WTC11 (cell line): ENCODE measurements around the gene ZNF584. TPM values are rescaled to one million over a fixed set of nuclear protein-coding genes. Genes with fewer than 3 reads are reported as not detected.

Experiments
- ATAC-seq: fragments of 200-7000 bp; cut with Tn5 transposase; 2 replicates; pipeline ENCODE4 v1.10.0; 2021; ENCODE audit warnings: mild to moderate bottlenecking, moderate library complexity
- CTCF ChIA-PET: fragments of 300-600 bp; sonication (Branson Sonifier 250); formaldehyde crosslinking; loops from one replicate; lab custom pipeline; 2021; ENCODE audit warnings: antibody characterized with exemption; lab: Charles Lee
- POLR2A ChIA-PET: fragments of 350-600 bp; sonication (Branson Sonifier 250); formaldehyde crosslinking; loops from one replicate; lab custom pipeline; 2021; ENCODE audit warnings: antibody characterized with exemption; lab: Charles Lee
- DNase-seq: peaks from one replicate; pipeline ENCODE4 v3.0.0; 2021; ENCODE audit warnings: low spot score
- H3K27ac Mint-ChIP-seq: 2 replicates; pipeline ENCODE4 v1.8.0; 2021; ENCODE audit warnings: mixed read lengths
- H3K27me3 Mint-ChIP-seq: 2 replicates; pipeline ENCODE4 v1.8.0; 2021; ENCODE audit warnings: low read depth, mild to moderate bottlenecking, moderate library complexity, mixed read lengths
- H3K36me3 Mint-ChIP-seq: 2 replicates; pipeline ENCODE4 v1.8.0; 2021; ENCODE audit warnings: mixed read lengths
- H3K4me1 Mint-ChIP-seq: 2 replicates; pipeline ENCODE4 v1.8.0; 2022; ENCODE audit warnings: mixed read lengths
- H3K4me3 Mint-ChIP-seq: 2 replicates; pipeline ENCODE4 v1.8.0; 2021; ENCODE audit warnings: mild to moderate bottlenecking, moderate library complexity, mixed read lengths
- H3K9me3 Mint-ChIP-seq: 2 replicates; pipeline ENCODE4 v1.8.0; 2021; ENCODE audit warnings: mixed read lengths
- ATF2 ChIP-seq: sonication (generic); formaldehyde crosslinking; IDR thresholded peaks from 2 replicates; pipeline ENCODE4 v1.8.1; 2022; ENCODE audit warnings: low read depth, missing genetic modification reagents, borderline replicate concordance
- CREM ChIP-seq: sonication (generic); formaldehyde crosslinking; IDR thresholded peaks from 2 replicates; pipeline ENCODE4 v1.8.1; 2022; ENCODE audit warnings: mild to moderate bottlenecking, missing genetic modification reagents, moderate library complexity
- E2F1 ChIP-seq: sonication (generic); formaldehyde crosslinking; IDR thresholded peaks from 2 replicates; pipeline ENCODE4 v1.8.0; 2022; ENCODE audit warnings: mild to moderate bottlenecking, missing genetic modification reagents
- ELF4 ChIP-seq: sonication (generic); formaldehyde crosslinking; IDR thresholded peaks from 2 replicates; pipeline ENCODE4 v1.8.1; 2022; ENCODE audit warnings: low read depth, mild to moderate bottlenecking, moderate library complexity, missing genetic modification reagents
- EMX1 ChIP-seq: fragments of 250-450 bp; sonication (Bioruptor Pico); IDR thresholded peaks from 2 replicates; pipeline ENCODE4 v1.8.0; 2021; ENCODE audit warnings: mild to moderate bottlenecking
- GTF2I ChIP-seq: fragments of 250-450 bp; sonication (Bioruptor Pico); conservative IDR thresholded peaks from 2 replicates; pipeline ENCODE4 v1.4.0; 2021; ENCODE audit warnings: mild to moderate bottlenecking
- KAT7 ChIP-seq: sonication (generic); formaldehyde crosslinking; IDR thresholded peaks from 2 replicates; pipeline ENCODE4 v1.8.1; 2023; ENCODE audit warnings: missing genetic modification reagents, mild to moderate bottlenecking, borderline replicate concordance
- NR1H2 ChIP-seq: sonication (generic); formaldehyde crosslinking; IDR thresholded peaks from 2 replicates; pipeline ENCODE4 v1.9.0; 2021; ENCODE audit warnings: mild to moderate bottlenecking, moderate library complexity, missing genetic modification reagents
- OVOL2 ChIP-seq: fragments of 250-450 bp; sonication (Bioruptor Pico); IDR thresholded peaks from 2 replicates; pipeline ENCODE4 v1.9.0; 2021; ENCODE audit warnings: mild to moderate bottlenecking, borderline replicate concordance
- RELA ChIP-seq: sonication (generic); formaldehyde crosslinking; IDR thresholded peaks from 2 replicates; pipeline ENCODE4 v1.8.1; 2022; ENCODE audit warnings: missing genetic modification reagents, mild to moderate bottlenecking, borderline replicate concordance
- SOX15 ChIP-seq: fragments of 250-450 bp; sonication (Bioruptor Pico); IDR thresholded peaks from 2 replicates; pipeline ENCODE4 v1.9.0; 2021; ENCODE audit warnings: mild to moderate bottlenecking
- STAT6 ChIP-seq: sonication (generic); formaldehyde crosslinking; conservative IDR thresholded peaks from 2 replicates; pipeline ENCODE4 v1.8.1; 2023; ENCODE audit warnings: mild to moderate bottlenecking, low read depth, missing genetic modification reagents, moderate library complexity
- TEAD1 ChIP-seq: sonication (generic); formaldehyde crosslinking; IDR thresholded peaks from 2 replicates; pipeline ENCODE4 v1.8.0; 2022; ENCODE audit warnings: mild to moderate bottlenecking, missing genetic modification reagents
- TEAD4 ChIP-seq: sonication (generic); formaldehyde crosslinking; IDR thresholded peaks from 2 replicates; pipeline ENCODE4 v1.8.0; 2022; ENCODE audit warnings: mild to moderate bottlenecking, missing genetic modification reagents
- TP53 ChIP-seq: sonication (generic); formaldehyde crosslinking; IDR thresholded peaks from 2 replicates; pipeline ENCODE4 v1.8.1; 2023; ENCODE audit warnings: mild to moderate bottlenecking, missing genetic modification reagents
- USF2 ChIP-seq: sonication (generic); formaldehyde crosslinking; IDR thresholded peaks from 2 replicates; pipeline ENCODE4 v1.8.1; 2023; ENCODE audit warnings: mild to moderate bottlenecking, missing genetic modification reagents, moderate library complexity
- ZBTB21 ChIP-seq: sonication (generic); formaldehyde crosslinking; IDR thresholded peaks from 2 replicates; pipeline ENCODE4 v1.8.1; 2023; ENCODE audit warnings: mild to moderate bottlenecking, missing genetic modification reagents, borderline replicate concordance
- ZNF121 ChIP-seq: sonication (generic); formaldehyde crosslinking; IDR thresholded peaks from 2 replicates; pipeline ENCODE4 v1.8.0; 2023; ENCODE audit warnings: missing genetic modification reagents
- ZNF138 ChIP-seq: sonication (generic); formaldehyde crosslinking; conservative IDR thresholded peaks from 2 replicates; pipeline ENCODE4 v1.8.1; 2022; ENCODE audit warnings: mild to moderate bottlenecking, moderate library complexity, missing genetic modification reagents
- ZNF317 ChIP-seq: sonication (generic); formaldehyde crosslinking; IDR thresholded peaks from 2 replicates; pipeline ENCODE4 v1.8.1; 2023; ENCODE audit warnings: low read depth, mild to moderate bottlenecking, moderate library complexity, missing genetic modification reagents, borderline replicate concordance
- total RNA-seq: library from RNA; stranded (reverse); gene quantifications from 3 replicates; pipeline ENCODE4 v1.2.3, GENCODE V29; 2021
- TF ChIP-seq, protein P1 (sequence below): fragments of 200-600 bp; IDR thresholded peaks from 2 replicates; pipeline ENCODE4 v1.8.0; 2022; ENCODE audit warnings: antibody characterized with exemption
- TF ChIP-seq, protein P2 (sequence below): sonication (generic); formaldehyde crosslinking; IDR thresholded peaks from 2 replicates; pipeline ENCODE4 v1.8.0; 2023; ENCODE audit warnings: missing genetic modification reagents
- TF ChIP-seq, protein P3 (sequence below): fragments of 250-450 bp; sonication (Bioruptor Pico); IDR thresholded peaks from 2 replicates; pipeline ENCODE4 v1.9.0; 2021; ENCODE audit warnings: mild to moderate bottlenecking

Gene ZNF584
- total RNA-seq, 1 experiment from 2014 or later, result 6.8 TPM

GRCh38 chr19:58417071-58417470 lies 8.6 kb downstream of the ZNF584 start:
- TF ChIP-seq ELF4, result no peak
- DNase-seq (no peak), ATAC-seq (no peak)
- Mint-ChIP-seq H3K9me3 (no peaks in the 10 kb centered on the region), H3K36me3 (peaks cover 21% of the 10 kb centered on the region), H3K4me1 (no peaks in the 10 kb centered on the region), H3K27ac (no peak overlapping the region), H3K27me3 (no peaks in the 10 kb centered on the region), H3K4me3 (no peak overlapping the region)
- CTCF ChIA-PET, result no interaction called here
- POLR2A ChIA-PET, result no interaction called here

- ATAC-seq, result no peak
- POLR2A ChIA-PET, result no interaction called here
These were observed 20.2 kb downstream of the ZNF584 start for GRCh38 chr19:58428617-58429016.

DNA sequence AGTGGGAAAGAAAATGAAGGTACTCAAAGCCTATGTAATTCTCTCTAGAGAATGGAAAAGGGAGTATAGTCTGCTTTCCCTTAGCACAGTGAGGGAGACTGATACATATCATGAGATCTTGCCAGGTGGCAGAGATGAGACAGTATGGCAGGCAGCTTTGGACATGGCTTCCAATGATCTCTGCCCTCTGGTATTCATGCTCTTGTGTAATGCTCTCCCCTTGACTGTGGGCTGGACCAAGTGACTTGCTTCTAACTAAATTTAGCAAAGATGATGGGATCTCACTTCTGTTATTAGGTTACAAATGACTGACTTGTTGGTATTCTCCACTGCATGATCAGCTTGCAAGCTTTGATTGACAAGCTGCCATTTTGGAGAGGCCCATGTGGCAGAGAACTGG lies 21.3 kb downstream of the ZNF584 start:
- ChIA-PET CTCF (no interaction called here), POLR2A (no interaction called here)
- H3K27ac Mint-ChIP-seq, result no peak overlapping the region
- H3K4me1 Mint-ChIP-seq, result no peaks in the 10 kb centered on the region
- H3K4me3 Mint-ChIP-seq, result no peak overlapping the region
- no peak for ATAC-seq
- no peak for DNase-seq
- H3K9me3 Mint-ChIP-seq, result peaks cover 85% of the 10 kb centered on the region
- H3K27me3 Mint-ChIP-seq, result peaks cover 67% of the 10 kb centered on the region
- H3K36me3 Mint-ChIP-seq, result peaks cover 50% of the 10 kb centered on the region
- no peak for TF ChIP-seq TP53 (CRISPR knock-in tag)
- no peak for TF ChIP-seq ZNF138 (CRISPR knock-in tag)
- TF ChIP-seq ZBTB21 (CRISPR knock-in tag), result no peak
- no peak for TF ChIP-seq CREM
- TF ChIP-seq TEAD4 (CRISPR knock-in tag), result no peak
- no peak for TF ChIP-seq OVOL2 (CRISPR knock-in tag)
- TF ChIP-seq, protein P1, sequence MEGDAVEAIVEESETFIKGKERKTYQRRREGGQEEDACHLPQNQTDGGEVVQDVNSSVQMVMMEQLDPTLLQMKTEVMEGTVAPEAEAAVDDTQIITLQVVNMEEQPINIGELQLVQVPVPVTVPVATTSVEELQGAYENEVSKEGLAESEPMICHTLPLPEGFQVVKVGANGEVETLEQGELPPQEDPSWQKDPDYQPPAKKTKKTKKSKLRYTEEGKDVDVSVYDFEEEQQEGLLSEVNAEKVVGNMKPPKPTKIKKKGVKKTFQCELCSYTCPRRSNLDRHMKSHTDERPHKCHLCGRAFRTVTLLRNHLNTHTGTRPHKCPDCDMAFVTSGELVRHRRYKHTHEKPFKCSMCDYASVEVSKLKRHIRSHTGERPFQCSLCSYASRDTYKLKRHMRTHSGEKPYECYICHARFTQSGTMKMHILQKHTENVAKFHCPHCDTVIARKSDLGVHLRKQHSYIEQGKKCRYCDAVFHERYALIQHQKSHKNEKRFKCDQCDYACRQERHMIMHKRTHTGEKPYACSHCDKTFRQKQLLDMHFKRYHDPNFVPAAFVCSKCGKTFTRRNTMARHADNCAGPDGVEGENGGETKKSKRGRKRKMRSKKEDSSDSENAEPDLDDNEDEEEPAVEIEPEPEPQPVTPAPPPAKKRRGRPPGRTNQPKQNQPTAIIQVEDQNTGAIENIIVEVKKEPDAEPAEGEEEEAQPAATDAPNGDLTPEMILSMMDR, result no peak
- no peak for TF ChIP-seq ZNF121 (CRISPR knock-in tag)
- TF ChIP-seq STAT6, result no peak
- TF ChIP-seq KAT7, result no peak
- no peak for TF ChIP-seq ATF2 (CRISPR knock-in tag)
- TF ChIP-seq, protein P2, sequence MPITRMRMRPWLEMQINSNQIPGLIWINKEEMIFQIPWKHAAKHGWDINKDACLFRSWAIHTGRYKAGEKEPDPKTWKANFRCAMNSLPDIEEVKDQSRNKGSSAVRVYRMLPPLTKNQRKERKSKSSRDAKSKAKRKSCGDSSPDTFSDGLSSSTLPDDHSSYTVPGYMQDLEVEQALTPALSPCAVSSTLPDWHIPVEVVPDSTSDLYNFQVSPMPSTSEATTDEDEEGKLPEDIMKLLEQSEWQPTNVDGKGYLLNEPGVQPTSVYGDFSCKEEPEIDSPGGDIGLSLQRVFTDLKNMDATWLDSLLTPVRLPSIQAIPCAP (CRISPR knock-in tag), result no peak
- TF ChIP-seq USF2, result no peak
- no peak for TF ChIP-seq NR1H2
- no peak for TF ChIP-seq ELF4
- TF ChIP-seq TEAD1 (CRISPR knock-in tag), result no peak
- TF ChIP-seq RELA (CRISPR knock-in tag), result no peak

More at GRCh38 chr19:58428617-58429016, 20.2 kb downstream of the ZNF584 start:
- CTCF ChIA-PET, result no interaction called here
- no peak for TF ChIP-seq SOX15 (CRISPR knock-in tag)
- TF ChIP-seq, protein P3, sequence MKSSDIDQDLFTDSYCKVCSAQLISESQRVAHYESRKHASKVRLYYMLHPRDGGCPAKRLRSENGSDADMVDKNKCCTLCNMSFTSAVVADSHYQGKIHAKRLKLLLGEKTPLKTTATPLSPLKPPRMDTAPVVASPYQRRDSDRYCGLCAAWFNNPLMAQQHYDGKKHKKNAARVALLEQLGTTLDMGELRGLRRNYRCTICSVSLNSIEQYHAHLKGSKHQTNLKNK (CRISPR knock-in tag), result no peak
- TF ChIP-seq E2F1 (CRISPR knock-in tag), result no peak
- TF ChIP-seq GTF2I (CRISPR knock-in tag), result no peak
- no peak for TF ChIP-seq ZBTB21 (CRISPR knock-in tag)
- no peak for TF ChIP-seq ZNF317 (CRISPR knock-in tag)
- no peak for TF ChIP-seq EMX1 (CRISPR knock-in tag)
- Mint-ChIP-seq H3K4me3 (no peak overlapping the region), H3K9me3 (peaks cover 80% of the 10 kb centered on the region), H3K4me1 (no peaks in the 10 kb centered on the region), H3K27me3 (peaks cover 60% of the 10 kb centered on the region), H3K36me3 (peaks cover 39% of the 10 kb centered on the region), H3K27ac (no peak overlapping the region)
- DNase-seq, result no peak
